Smooth muscle cell (in vitro differentiated cells): Measurements from ENCODE around the gene DYNC1H1. TPM values are rescaled to one million over a fixed set of nuclear protein-coding genes. Genes with fewer than 3 reads are reported as not detected.

Experiments used
- DNase-seq: peaks from one replicate; lab custom pipeline; 2025; ENCODE audit not compliant: unreplicated experiment; lab: John Stamatoyannopoulos, UW
- H2AFZ ChIP-seq: fragments of 200-600 bp; sonication (generic); 2 replicates; pipeline ENCODE4 v1.6.0; 2016; ENCODE audit warnings: antibody characterized with exemption, low read depth, mild to moderate bottlenecking
- H3F3A ChIP-seq: fragments of 200-600 bp; sonication (generic); 2 replicates; pipeline ENCODE4 v1.6.0; 2017; ENCODE audit warnings: antibody characterized with exemption, low read depth
- H3K27ac ChIP-seq: fragments of 200-600 bp; sonication (generic); 2 replicates; pipeline ENCODE4 v1.5.1; 2016; ENCODE audit warnings: low read depth, mild to moderate bottlenecking
- H3K27me3 ChIP-seq: fragments of 200-600 bp; sonication (generic); 2 replicates; pipeline ENCODE4 v1.6.1; 2016; ENCODE audit warnings: low read depth, mild to moderate bottlenecking
- H3K36me3 ChIP-seq: fragments of 200-600 bp; sonication (generic); 2 replicates; pipeline ENCODE4 v1.5.1; 2016; ENCODE audit warnings: low read depth
- H3K4me1 ChIP-seq: fragments of 200-600 bp; sonication (generic); 2 replicates; pipeline ENCODE4 v1.5.1; 2016; ENCODE audit warnings: low read depth
- H3K4me2 ChIP-seq: fragments of 200-600 bp; sonication (generic); 2 replicates; pipeline ENCODE4 v1.6.0; 2016; ENCODE audit warnings: mild to moderate bottlenecking
- H3K4me3 ChIP-seq: fragments of 200-600 bp; sonication (generic); 2 replicates; pipeline ENCODE4 v1.5.1; 2016; ENCODE audit warnings: mild to moderate bottlenecking
- H3K79me2 ChIP-seq: fragments of 200-600 bp; sonication (generic); 2 replicates; pipeline ENCODE4 v1.6.0; 2016; ENCODE audit warnings: low read depth, mild to moderate bottlenecking
- H3K9ac ChIP-seq: fragments of 200-600 bp; sonication (generic); 2 replicates; pipeline ENCODE4 v1.6.0; 2016; ENCODE audit warnings: low read depth
- H3K9me3 ChIP-seq: fragments of 200-600 bp; sonication (generic); replicated peaks from 2 replicates; pipeline ENCODE4 v1.5.1; 2016; ENCODE audit warnings: low read depth
- H4K20me1 ChIP-seq: fragments of 200-600 bp; sonication (generic); 2 replicates; pipeline ENCODE4 v1.6.0; 2016; ENCODE audit warnings: low read depth
- CTCF ChIP-seq: fragments of 200-600 bp; sonication (generic); IDR thresholded peaks from 2 replicates; pipeline ENCODE4 v1.5.1; 2017; ENCODE audit warnings: borderline replicate concordance, mild to moderate bottlenecking, antibody characterized with exemption; ENCODE audit not compliant: insufficient read depth, poor library complexity, severe bottlenecking
- WGBS: methylation state at CpG from one replicate; pipeline ENCODE4 v1.1.7; 2016; ENCODE audit warnings: low lambda C conversion rate; 5-methylcytosine and 5-hydroxymethylcytosine counted together
- polyA plus RNA-seq: library from polyadenylated mRNA; unstranded; fragments of >200 nt; fragmentation: Nextera tagmentation; extraction: Ambion mirVana; gene quantifications from 2 replicates; pipeline ENCODE4 v1.2.1, GENCODE V29; 2016
- total RNA-seq: library from RNA; depleted of rRNA; stranded (reverse); fragments of >200 nt; gene quantifications from 2 replicates; pipeline ENCODE4 v1.2.3, GENCODE V29; 2014

DYNC1H1 gene
- total and polyA plus RNA-seq, 2 experiments from 2014 or later = 137 to 399 TPM

- H3K9ac ChIP-seq = peak overlapping the region; percentile 94
- no peaks in the 10 kb centered on the region for H3K36me3 ChIP-seq
- H3F3A ChIP-seq = no peaks in the 10 kb centered on the region
- H3K9me3 ChIP-seq = no peaks in the 10 kb centered on the region
- no peaks in the 10 kb centered on the region for H4K20me1 ChIP-seq
- H3K27ac ChIP-seq = peak overlapping the region; percentile 96
- peak overlapping the region; percentile 72 for H3K4me3 ChIP-seq
- H3K4me2 ChIP-seq = peak overlapping the region; percentile 88
- TF ChIP-seq CTCF = no peak
- H3K4me1 ChIP-seq = peaks cover 6% of the 10 kb centered on the region
- peaks cover 8% of the 10 kb centered on the region for H3K79me2 ChIP-seq
- peak overlapping the region; percentile 60 for H2AFZ ChIP-seq
- no peak for DNase-seq
- WGBS = 25% methylated on average over 29 of the region's 29 CpGs
- no peaks in the 10 kb centered on the region for H3K27me3 ChIP-seq
These were observed 15.6 kb upstream of the DYNC1H1 start for GRCh38 chr14:101948666-101949216.

DNA sequence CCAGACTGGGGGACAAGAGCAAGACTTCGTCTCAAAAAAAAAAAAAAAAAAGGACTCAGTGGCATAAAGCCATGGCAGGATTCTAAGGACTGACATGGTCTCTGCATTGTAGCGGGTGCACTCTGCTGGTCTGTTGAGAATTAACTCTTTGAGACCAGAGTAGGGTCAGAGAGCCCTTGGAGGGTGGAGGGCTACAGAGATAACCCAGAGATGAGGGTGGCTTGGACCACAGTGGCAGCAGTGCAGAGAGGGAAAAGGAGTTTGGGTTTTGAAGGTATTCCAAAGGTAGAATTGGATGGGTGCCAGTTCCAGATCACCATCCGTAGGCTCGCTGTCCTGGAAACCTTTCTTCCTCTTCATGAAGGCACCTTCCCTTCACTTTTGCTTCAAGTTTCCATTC lies 14.3 kb upstream of the DYNC1H1 start:
- no peak overlapping the region for H3K4me2 ChIP-seq
- TF ChIP-seq CTCF = no peak
- H3K4me3 ChIP-seq = no peak overlapping the region
- no peaks in the 10 kb centered on the region for H3K9me3 ChIP-seq
- peaks cover 8% of the 10 kb centered on the region for H3K79me2 ChIP-seq
- no peak overlapping the region for H3K9ac ChIP-seq
- H3K27me3 ChIP-seq = no peaks in the 10 kb centered on the region
- H3F3A ChIP-seq = no peaks in the 10 kb centered on the region
- WGBS = 92% methylated on average over 4 of the region's 4 CpGs
- H2AFZ ChIP-seq = no peak overlapping the region
- no peaks in the 10 kb centered on the region for H4K20me1 ChIP-seq
- DNase-seq = no peak
- no peak overlapping the region for H3K27ac ChIP-seq
- H3K36me3 ChIP-seq = no peaks in the 10 kb centered on the region
- peaks cover 6% of the 10 kb centered on the region for H3K4me1 ChIP-seq

DNA sequence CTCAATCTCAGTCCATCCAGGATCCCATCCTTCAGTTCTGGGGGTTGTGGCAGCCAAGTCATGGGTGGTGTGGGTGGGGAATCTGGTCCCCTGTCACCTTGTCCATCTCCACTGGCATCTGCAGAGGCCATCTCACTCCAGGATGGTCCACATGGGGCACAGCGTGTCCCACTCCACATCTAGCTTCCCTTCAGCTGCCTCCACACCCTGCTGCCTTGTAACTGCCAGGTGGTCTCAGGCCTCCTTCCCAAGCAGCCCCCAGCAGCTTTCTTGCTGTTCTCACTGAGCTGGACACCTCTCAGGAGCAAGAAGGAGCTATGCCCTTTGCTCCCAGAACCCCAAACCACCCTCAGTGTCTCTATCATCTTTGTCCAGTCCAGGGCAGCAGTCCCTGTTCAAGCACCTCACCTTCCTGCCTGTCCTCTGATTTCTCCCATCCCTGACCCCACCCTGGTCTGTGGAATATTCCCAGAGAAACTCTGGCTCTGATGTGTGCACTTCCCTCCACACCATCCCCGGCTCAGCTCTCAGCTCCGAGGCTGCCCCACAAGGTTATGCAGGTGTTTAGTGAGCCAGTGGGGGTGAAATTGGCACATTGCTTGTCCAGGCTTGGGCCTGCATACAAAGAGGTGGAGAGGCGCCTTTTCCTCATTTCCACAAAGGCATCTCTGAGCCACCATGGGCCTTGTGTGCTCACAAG lies 13.7 kb upstream of the DYNC1H1 start:
- no peak overlapping the region for H3K27ac ChIP-seq
- H3F3A ChIP-seq = no peaks in the 10 kb centered on the region
- H3K4me3 ChIP-seq = no peak overlapping the region
- TF ChIP-seq CTCF = no peak
- H3K4me1 ChIP-seq = peaks cover 6% of the 10 kb centered on the region
- DNase-seq = no peak
- WGBS = 94% methylated on average over 4 of the region's 4 CpGs
- H4K20me1 ChIP-seq = no peaks in the 10 kb centered on the region
- no peaks in the 10 kb centered on the region for H3K27me3 ChIP-seq
- H3K9ac ChIP-seq = no peak overlapping the region
- H3K36me3 ChIP-seq = no peaks in the 10 kb centered on the region
- H2AFZ ChIP-seq = no peak overlapping the region
- H3K9me3 ChIP-seq = no peaks in the 10 kb centered on the region
- peaks cover 8% of the 10 kb centered on the region for H3K79me2 ChIP-seq
- H3K4me2 ChIP-seq = no peak overlapping the region

DNA sequence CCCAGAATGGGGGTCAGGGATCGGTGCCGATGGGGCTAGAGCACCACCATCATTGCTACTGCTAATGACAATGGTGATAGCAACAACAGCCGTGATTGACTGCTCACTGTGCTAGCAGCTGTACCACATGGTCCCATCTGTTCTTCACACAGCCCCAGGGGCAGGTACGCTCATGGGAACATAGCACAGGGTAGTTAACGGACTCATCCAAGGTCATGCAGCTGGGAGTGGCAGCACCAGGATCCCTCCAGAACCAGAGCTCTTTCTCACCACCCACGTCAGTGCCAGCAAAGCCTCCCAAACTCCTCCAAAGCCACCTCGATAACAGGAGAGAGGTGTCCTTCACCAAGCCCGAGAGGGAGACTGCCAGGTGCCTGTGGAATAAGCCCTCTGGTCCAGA lies 11.2 kb upstream of the DYNC1H1 start:
- Histone ChIP-seq H3K79me2 (peaks cover 8% of the 10 kb centered on the region), H3F3A (no peaks in the 10 kb centered on the region), H3K36me3 (no peaks in the 10 kb centered on the region), H4K20me1 (no peaks in the 10 kb centered on the region), H3K9ac (no peak overlapping the region), H2AFZ (no peak overlapping the region), H3K9me3 (no peaks in the 10 kb centered on the region), H3K27me3 (no peaks in the 10 kb centered on the region), H3K4me2 (no peak overlapping the region), H3K4me1 (peaks cover 6% of the 10 kb centered on the region), H3K27ac (no peak overlapping the region), H3K4me3 (no peak overlapping the region)
- WGBS = 82% methylated on average over 8 of the region's 8 CpGs
- DNase-seq = no peak
- no peak for TF ChIP-seq CTCF
